ENCODE data around the gene KISS1.

Gene KISS1

DNA sequence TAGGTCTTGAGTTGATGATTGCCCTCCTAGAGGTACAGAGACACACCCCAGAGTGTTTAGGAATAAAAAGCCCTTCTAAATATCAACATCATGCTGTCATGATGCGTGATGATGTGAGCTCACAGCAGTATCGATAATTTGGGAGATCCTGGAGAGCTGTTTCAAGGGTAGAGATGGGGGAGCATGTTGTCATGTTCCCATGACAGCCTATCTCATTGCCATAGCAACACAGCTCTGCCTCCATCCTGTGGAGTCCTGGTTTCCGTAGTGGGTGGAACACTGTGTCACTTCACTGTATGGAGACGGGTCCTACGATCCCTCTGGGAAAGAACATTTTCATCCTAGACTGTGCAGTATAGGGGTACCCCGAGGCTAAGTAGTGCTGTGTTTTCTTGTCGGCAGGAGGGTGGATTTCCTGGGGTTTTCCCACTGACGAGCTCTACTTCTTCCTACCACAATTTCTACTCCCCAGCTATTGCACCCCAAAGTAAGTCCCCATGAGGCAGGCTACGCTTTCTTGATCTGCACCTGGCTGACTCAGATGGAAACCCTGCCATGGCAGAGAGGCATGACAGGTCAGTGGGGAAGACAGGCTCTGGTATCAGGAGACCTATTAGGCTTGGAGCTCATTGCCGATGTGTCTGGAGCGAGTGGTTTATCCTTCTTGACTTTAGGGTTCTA lies 7.2 kb downstream of the KISS1 start:
- H3K9me3 Mint-ChIP-seq (ENCODE audit: low read depth) = no peaks in the 10 kb centered on the region
- H3K27ac Mint-ChIP-seq = no peak overlapping the region
- H3K36me3 Mint-ChIP-seq = no peaks in the 10 kb centered on the region
- peaks cover 31% of the 10 kb centered on the region for H3K27me3 Mint-ChIP-seq
- H3K4me1 Mint-ChIP-seq (ENCODE audit: low read depth) = peaks cover 20% of the 10 kb centered on the region
- H3K4me3 Mint-ChIP-seq = no peak overlapping the region

DNA sequence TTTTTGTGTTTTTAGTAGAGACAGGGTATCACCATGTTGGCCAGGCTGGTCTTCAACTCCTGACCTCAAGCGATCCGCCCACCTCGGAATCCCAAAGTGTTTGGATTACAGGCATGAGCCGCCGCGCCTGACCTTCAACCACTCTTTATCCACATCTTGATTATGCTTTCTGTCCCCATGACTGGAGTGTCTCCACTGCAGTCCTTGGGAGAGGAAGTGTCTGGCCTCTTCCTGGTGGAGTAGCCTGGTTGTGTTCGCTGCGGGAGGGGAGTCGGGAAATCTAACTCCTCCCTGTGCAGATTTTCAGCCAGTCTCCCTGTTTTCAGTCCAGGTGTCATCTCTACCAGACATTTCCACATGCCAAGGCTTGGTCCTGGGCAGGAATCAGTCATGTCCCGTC lies 9.7 kb downstream of the KISS1 start:
- H3K27me3 Mint-ChIP-seq = peaks cover 28% of the 10 kb centered on the region
- peaks cover 18% of the 10 kb centered on the region for H3K4me1 Mint-ChIP-seq (ENCODE audit: low read depth)
- H3K36me3 Mint-ChIP-seq = no peaks in the 10 kb centered on the region
- no peak overlapping the region for H3K4me3 Mint-ChIP-seq
- H3K9me3 Mint-ChIP-seq (ENCODE audit: low read depth) = no peaks in the 10 kb centered on the region
- H3K27ac Mint-ChIP-seq = no peak overlapping the region

DNA sequence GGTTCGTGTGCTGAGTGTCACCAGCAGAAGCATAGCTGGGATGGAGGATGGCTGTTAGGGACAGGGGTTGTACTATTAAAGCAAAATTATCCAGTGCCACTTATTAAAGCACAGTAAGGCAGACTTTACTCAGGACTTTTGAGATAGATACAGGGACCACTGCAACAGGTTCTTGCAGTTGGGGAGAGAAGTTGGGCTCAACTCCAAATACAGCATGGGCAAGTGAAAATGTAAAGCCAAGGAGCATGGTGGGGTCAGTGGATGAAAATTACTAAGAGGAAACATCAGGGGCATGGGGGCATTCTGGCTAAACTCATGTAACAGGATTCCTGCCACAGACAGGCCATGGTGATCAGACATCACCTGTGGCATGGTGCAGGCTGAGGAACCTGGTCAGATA lies 15.2 kb downstream of the KISS1 start:
- H3K36me3 Mint-ChIP-seq = no peaks in the 10 kb centered on the region
- H3K9me3 Mint-ChIP-seq (ENCODE audit: low read depth) = no peaks in the 10 kb centered on the region
- H3K27me3 Mint-ChIP-seq = no peaks in the 10 kb centered on the region
- no peak overlapping the region for H3K4me3 Mint-ChIP-seq
- H3K4me1 Mint-ChIP-seq (ENCODE audit: low read depth) = no peaks in the 10 kb centered on the region
- no peak overlapping the region for H3K27ac Mint-ChIP-seq

DNA sequence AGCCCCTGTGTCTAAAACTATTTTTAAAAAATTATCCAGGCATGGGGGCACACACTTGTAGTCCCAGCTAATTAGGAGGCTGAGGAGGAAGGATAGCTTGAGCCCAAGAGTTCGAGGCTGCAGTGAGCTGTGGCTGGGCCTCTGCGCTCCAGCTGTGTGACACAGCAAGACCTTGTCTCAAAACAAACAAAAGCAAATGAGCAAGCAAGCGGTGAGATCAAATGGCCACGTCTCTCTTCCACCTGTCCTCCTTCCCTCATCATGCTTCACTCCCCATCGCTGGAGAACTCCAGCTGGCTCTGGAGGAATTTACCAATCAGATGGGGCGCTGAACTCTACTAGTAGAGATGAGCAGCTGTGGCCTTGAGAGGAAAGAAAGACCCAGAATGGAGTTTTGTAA lies 16.2 kb downstream of the KISS1 start:
- Mint-ChIP-seq H3K9me3 (ENCODE audit: low read depth) (no peaks in the 10 kb centered on the region), H3K4me1 (ENCODE audit: low read depth) (no peaks in the 10 kb centered on the region), H3K4me3 (no peak overlapping the region), H3K27me3 (no peaks in the 10 kb centered on the region), H3K36me3 (no peaks in the 10 kb centered on the region), H3K27ac (no peak overlapping the region)

DNA sequence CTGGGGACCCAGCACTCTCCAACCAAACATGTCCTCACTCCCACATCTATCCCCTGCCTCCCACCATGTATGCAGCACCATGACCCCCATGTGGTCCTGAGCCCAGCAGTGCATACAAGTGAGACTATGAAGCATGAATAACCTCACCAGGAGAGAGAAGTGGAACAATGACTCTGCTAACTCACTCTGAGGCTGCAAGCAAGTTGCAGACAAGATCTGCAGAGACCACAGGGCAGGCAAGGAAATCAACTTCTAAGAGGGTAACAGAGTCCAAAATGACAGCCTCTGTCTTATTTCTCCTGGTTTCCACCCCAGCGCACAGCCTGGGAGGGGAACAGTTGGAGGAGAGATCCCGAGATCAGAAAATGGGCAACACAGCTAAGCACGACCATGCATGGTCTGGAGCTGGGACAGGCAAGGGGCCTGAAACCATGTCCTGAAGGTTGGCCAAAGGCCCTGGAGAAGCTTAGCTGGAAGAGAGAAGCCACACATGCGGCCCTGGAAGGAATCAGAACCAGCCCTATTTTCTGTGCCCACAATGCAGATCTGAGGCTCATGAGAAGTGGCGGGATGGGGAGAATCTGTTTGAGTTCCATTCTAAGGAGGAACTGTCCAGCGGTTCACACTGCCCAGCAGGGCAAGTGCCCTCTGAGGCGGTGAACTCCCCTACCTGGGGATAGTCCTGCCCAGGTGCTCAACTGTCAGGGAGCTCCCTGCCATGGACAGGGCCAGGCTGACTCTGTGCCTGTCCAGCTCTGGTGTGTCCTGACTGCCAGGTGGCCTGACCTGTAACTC lies 17.6 kb downstream of the KISS1 start:
- H3K27me3 Mint-ChIP-seq = no peaks in the 10 kb centered on the region
- no peaks in the 10 kb centered on the region for H3K9me3 Mint-ChIP-seq (ENCODE audit: low read depth)
- no peak overlapping the region for H3K27ac Mint-ChIP-seq
- no peaks in the 10 kb centered on the region for H3K4me1 Mint-ChIP-seq (ENCODE audit: low read depth)
- peaks cover under 1% of the 10 kb centered on the region for H3K36me3 Mint-ChIP-seq
- no peak overlapping the region for H3K4me3 Mint-ChIP-seq

DNA sequence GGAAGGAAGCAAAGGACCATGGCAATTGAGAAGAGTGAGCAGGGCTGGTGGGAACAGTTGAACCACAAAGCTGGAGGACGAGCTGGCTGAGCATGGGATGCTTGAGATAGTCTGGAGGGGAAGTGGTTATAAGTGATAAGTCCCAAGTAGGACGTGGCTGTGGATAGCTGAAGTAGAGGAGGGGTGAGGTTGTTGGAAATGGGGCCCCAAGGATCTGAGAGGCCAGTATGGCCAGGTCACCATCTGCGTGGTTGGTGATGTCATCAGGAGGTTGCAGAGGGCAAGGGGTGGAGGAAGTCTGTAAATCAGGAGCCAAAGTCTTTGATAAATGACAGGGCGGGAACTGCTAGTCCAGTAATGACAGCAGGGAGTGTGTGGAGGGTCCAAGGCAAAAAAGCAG lies 19.2 kb downstream of the KISS1 start:
- no peak overlapping the region for H3K27ac Mint-ChIP-seq
- no peaks in the 10 kb centered on the region for H3K4me1 Mint-ChIP-seq (ENCODE audit: low read depth)
- H3K9me3 Mint-ChIP-seq (ENCODE audit: low read depth) = peaks cover 2% of the 10 kb centered on the region
- no peaks in the 10 kb centered on the region for H3K27me3 Mint-ChIP-seq
- no peak overlapping the region for H3K4me3 Mint-ChIP-seq
- H3K36me3 Mint-ChIP-seq = peaks cover 6% of the 10 kb centered on the region

DNA sequence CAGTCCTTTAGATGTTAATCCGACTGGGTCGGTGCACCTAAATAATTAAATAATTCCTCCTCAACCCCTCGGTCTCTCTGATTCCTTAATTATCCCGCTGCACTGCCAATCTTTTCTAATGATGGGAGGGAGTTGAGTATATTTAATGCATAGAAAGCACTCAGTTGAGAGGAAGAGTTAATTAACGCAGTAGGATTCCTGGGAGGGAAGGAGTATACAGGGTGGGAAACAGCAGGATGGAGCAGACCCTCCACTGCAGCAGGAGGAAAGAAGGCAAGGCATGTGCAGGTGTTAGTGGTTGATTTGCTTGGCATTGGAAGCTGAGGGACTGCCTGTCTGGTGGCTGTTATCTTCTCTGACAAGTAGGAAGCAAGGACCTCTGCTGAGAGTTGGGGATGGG lies 20.2 kb downstream of the KISS1 start:
- Mint-ChIP-seq H3K9me3 (ENCODE audit: low read depth) (peaks cover 9% of the 10 kb centered on the region), H3K36me3 (peaks cover 9% of the 10 kb centered on the region), H3K4me1 (ENCODE audit: low read depth) (no peaks in the 10 kb centered on the region), H3K4me3 (no peak overlapping the region), H3K27ac (no peak overlapping the region), H3K27me3 (no peaks in the 10 kb centered on the region)

DNA sequence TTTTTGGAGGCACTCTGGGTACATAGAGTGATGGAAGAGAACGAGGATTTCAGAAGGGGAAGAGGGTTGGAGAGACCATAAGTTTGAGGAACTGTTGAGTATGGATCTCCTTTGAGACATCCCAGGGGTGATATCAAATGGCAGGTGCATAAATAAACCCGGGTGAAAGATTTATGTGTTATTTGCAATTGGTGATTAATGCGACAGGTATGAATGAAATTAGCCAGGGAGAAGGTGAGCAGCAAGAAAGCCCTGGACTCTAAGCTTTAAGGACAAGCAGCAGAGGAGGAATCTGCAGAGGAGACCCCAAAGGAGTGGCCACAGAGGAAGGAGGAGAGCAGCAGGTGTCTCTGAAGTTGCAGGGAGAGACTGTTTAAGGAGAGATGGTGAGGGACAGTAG lies 21.3 kb downstream of the KISS1 start:
- Mint-ChIP-seq H3K36me3 (peaks cover 13% of the 10 kb centered on the region), H3K27ac (no peak overlapping the region), H3K4me3 (no peak overlapping the region), H3K9me3 (ENCODE audit: low read depth) (peaks cover 16% of the 10 kb centered on the region), H3K27me3 (no peaks in the 10 kb centered on the region), H3K4me1 (ENCODE audit: low read depth) (no peaks in the 10 kb centered on the region)

DNA sequence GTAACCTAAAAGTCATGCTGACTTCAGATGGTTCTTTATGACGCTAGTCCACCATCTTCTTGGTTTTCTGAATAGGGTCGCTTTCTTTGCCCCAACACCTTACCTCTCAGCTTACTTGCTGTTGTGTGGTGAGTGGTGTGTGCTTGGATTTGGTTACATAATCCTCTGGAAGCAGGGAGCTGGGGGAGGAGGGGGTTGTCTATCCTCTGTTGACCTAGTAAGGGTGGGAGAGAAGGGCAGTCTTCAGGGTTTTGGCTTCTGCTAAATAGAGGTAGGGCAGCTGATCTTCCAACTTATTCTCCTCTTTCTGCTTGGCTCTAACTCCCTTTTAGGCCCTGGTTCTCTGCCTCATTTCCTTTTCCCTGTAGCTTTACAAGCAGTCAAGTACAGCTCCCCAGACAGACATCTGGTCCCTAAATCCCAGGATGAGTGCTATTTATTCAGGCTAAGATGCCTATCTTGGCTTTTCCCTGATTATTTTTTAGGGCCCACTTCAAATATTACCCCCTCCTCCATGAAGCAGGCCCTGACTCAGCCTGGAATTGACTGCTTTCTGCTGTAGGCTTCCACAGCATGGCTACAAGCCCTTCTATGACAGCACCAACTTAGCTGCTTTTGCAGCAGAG lies 23.8 kb downstream of the KISS1 start:
- H3K27me3 Mint-ChIP-seq = no peaks in the 10 kb centered on the region

DNA sequence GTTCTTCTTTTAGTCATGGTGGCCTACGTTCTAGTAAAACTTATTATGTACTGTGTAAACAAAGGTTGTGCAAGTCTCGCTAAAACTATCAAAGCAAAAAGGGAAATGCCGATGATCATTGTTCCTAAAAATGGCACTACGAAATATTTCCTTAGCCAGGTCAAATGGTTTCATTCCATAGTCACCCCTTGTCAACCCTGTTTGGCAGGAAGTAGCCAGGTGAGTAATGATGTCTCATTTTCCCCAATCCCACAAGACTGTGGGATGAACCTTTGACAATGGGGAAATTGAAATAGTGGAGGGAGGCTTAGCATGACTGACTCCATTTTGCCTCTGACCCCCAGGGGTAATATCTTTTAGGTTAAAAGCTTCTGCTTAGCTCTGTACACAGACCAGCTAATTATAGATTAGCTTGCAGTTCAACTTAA lies 24.5 kb downstream of the KISS1 start:
- no peaks in the 10 kb centered on the region for H3K4me1 Mint-ChIP-seq (ENCODE audit: low read depth)
- no peaks in the 10 kb centered on the region for H3K27me3 Mint-ChIP-seq
- H3K27ac Mint-ChIP-seq = no peak overlapping the region
- H3K4me3 Mint-ChIP-seq = no peak overlapping the region
- peaks cover 23% of the 10 kb centered on the region for H3K9me3 Mint-ChIP-seq (ENCODE audit: low read depth)
- H3K36me3 Mint-ChIP-seq = peaks cover 19% of the 10 kb centered on the region

More for the DNA sequence above, 23.8 kb downstream of the KISS1 start:
- peaks cover 20% of the 10 kb centered on the region for H3K9me3 Mint-ChIP-seq (ENCODE audit: low read depth)
- H3K36me3 Mint-ChIP-seq = peaks cover 17% of the 10 kb centered on the region
- no peak overlapping the region for H3K4me3 Mint-ChIP-seq
- H3K27ac Mint-ChIP-seq = no peak overlapping the region
- no peaks in the 10 kb centered on the region for H3K4me1 Mint-ChIP-seq (ENCODE audit: low read depth)

DNA sequence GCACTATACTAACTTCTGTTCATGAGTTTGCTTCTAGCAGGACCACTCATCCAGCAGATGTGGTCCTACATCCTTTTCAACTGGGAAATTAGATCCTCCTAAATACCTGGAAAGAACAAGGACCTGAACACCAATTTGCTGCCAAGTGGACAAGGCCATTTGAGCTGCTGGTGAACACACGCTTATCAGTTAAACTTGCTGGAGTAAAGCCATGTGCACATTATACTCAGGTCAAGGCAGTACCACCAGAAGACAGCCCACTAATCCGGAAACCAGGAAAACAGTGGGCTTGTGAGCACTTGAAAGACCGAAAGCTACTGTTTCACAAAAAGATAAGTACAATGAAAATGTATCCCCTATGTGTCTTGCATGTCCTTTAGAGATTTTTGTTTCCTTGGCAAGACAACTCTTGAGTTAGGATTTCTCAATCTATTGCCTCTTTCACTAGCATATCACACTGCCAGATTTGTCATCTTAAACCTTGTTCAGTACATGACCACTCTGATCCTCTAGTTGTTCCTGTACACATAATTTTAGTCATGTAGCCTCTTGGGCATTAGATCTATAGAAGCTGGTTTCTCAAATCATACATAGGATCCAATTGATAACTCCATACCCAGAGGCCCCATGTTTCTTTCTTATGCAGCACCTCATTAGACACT lies 25.7 kb downstream of the KISS1 start:
- Mint-ChIP-seq H3K9me3 (ENCODE audit: low read depth) (peaks cover 23% of the 10 kb centered on the region), H3K4me3 (no peak overlapping the region)

DNA sequence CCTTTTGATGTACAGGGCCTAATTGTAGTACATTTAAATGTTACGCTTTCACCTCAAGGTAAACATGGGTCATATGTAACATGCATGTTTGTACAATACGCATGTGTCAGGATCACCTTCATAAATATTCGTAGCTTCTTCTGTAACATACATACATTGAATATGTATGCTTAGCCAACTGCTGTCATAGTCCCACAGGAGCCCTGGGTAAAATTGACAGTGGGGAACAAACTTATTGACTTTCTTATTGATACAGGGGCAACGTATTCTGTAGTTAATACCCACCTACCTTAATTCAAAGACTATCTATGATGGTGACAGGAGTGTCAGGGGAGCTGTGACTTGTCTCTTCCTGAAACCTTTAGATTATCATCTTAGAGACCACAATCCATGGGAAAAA lies 26.4 kb downstream of the KISS1 start:
- peaks cover 23% of the 10 kb centered on the region for H3K9me3 Mint-ChIP-seq (ENCODE audit: low read depth)
- no peak overlapping the region for H3K27ac Mint-ChIP-seq
- H3K27me3 Mint-ChIP-seq = peaks cover 3% of the 10 kb centered on the region

More for the DNA sequence above, 25.7 kb downstream of the KISS1 start:
- H3K27me3 Mint-ChIP-seq = no peaks in the 10 kb centered on the region
- no peaks in the 10 kb centered on the region for H3K4me1 Mint-ChIP-seq (ENCODE audit: low read depth)
- H3K27ac Mint-ChIP-seq = no peak overlapping the region
- peaks cover 19% of the 10 kb centered on the region for H3K36me3 Mint-ChIP-seq

DNA sequence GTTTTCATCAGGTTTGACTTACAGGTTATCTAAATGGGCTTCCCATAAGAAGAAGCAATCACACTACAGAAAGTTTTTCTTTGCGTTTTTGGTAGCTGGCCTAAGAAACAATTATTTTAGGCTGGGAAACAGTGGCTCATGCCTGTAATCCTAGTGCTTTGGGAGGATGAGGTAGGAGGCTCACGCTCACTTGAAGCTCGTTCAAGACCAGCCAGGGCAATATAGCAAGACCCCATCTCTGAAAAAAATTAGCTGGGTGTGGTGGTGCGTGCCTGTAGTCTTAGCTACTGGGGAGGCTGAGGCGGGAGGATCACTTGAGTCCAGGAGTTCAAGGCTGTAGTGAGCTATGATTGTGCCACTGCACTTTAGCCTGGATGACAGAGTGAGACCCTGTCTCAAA lies 28.6 kb downstream of the KISS1 start:
- Mint-ChIP-seq H3K4me1 (ENCODE audit: low read depth) (no peaks in the 10 kb centered on the region), H3K27ac (no peak overlapping the region), H3K36me3 (peaks cover 14% of the 10 kb centered on the region), H3K9me3 (ENCODE audit: low read depth) (peaks cover 23% of the 10 kb centered on the region), H3K27me3 (peaks cover 3% of the 10 kb centered on the region), H3K4me3 (no peak overlapping the region)

More for the DNA sequence above, 26.4 kb downstream of the KISS1 start:
- no peaks in the 10 kb centered on the region for H3K4me1 Mint-ChIP-seq (ENCODE audit: low read depth)
- H3K4me3 Mint-ChIP-seq = no peak overlapping the region
- H3K36me3 Mint-ChIP-seq = peaks cover 19% of the 10 kb centered on the region

DNA sequence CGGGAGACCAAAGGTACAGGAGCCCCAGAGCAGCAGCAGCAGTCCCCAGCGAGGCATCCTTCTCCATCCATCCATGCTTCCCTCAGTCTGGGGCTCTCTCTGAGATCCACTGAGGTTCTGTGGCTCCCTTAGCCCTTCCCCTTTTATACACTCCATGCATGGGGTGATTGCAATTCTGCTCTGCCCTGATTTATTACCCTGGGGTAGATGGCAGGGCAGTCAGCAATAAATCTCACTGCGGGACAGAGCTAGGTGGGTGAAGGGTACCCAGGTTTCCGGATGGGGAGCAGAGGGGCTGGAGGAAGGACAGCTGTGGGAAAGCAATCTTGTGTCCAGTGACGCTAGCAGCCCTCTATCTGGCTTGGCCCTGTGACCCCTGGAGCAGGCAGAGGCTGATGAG lies 30.1 kb downstream of the KISS1 start, which contains the start of gene REN:
Gene REN (minus strand): TSS at position 119 of the 400 bp plus-strand sequence. CDS start 44 bp downstream, at position 75.
- no peak within 1 kb of the TSS for H3K27ac Mint-ChIP-seq
- H3K4me1 Mint-ChIP-seq (ENCODE audit: low read depth) = no peaks in the 10 kb centered on the region
- H3K9me3 Mint-ChIP-seq (ENCODE audit: low read depth) = peaks cover 14% of the 10 kb centered on the region
- no peak within 1 kb of the TSS for H3K4me3 Mint-ChIP-seq
- peaks cover 4% of the 10 kb centered on the region for H3K27me3 Mint-ChIP-seq
- H3K36me3 Mint-ChIP-seq = peaks cover 10% of the 10 kb centered on the region
